OCI-LY1 (cell line): ENCODE results near the gene KBTBD12.

ENCODE experiments used
- H2AFZ ChIP-seq: fragments of 200-600 bp; sonication (generic), shearing (Covaris generic); 2 replicates; pipeline ENCODE4 v1.6.0; 2014; ENCODE audit warnings: antibody characterized with exemption, mild to moderate bottlenecking, low read length
- H3F3A ChIP-seq: fragments of 200-600 bp; sonication (generic), shearing (Covaris generic); 2 replicates; pipeline ENCODE4 v1.6.0; 2014; ENCODE audit warnings: mild to moderate bottlenecking, antibody characterized with exemption, low read length, moderate library complexity; ENCODE audit not compliant: insufficient read depth
- H3K27ac ChIP-seq: fragments of 200-600 bp; sonication (generic); 2 replicates; pipeline ENCODE4 v1.5.1; 2014; ENCODE audit warnings: low read length, mixed run types, mild to moderate bottlenecking, low read depth; ENCODE audit not compliant: poor library complexity, severe bottlenecking
- H3K27me3 ChIP-seq: fragments of 200-600 bp; sonication (generic); 2 replicates; pipeline ENCODE4 v1.6.0; 2014; ENCODE audit warnings: antibody characterized with exemption, mild to moderate bottlenecking, low read length, moderate library complexity; ENCODE audit not compliant: insufficient read depth
- H3K36me3 ChIP-seq: fragments of 200-600 bp; sonication (generic); 2 replicates; pipeline ENCODE4 v1.6.1; 2014; ENCODE audit warnings: mild to moderate bottlenecking, antibody characterized with exemption, low read length, moderate library complexity, mixed read lengths; ENCODE audit not compliant: insufficient read depth
- H3K4me1 ChIP-seq: fragments of 200-600 bp; sonication (generic); 2 replicates; pipeline ENCODE4 v1.5.1; 2014; ENCODE audit warnings: mild to moderate bottlenecking, low read length, moderate library complexity; ENCODE audit not compliant: insufficient read depth, severe bottlenecking
- H3K4me2 ChIP-seq: fragments of 200-600 bp; sonication (generic), shearing (Covaris generic); 2 replicates; pipeline ENCODE4 v1.6.1; 2014; ENCODE audit warnings: low read length
- H3K4me3 ChIP-seq: fragments of 200-600 bp; sonication (generic); 2 replicates; pipeline ENCODE4 v1.5.1; 2014; ENCODE audit warnings: low read length, low read depth, mild to moderate bottlenecking, mixed read lengths; ENCODE audit not compliant: poor library complexity, severe bottlenecking
- H3K79me2 ChIP-seq: fragments of 200-600 bp; shearing (Covaris generic); 2 replicates; pipeline ENCODE4 v1.6.1; 2016; ENCODE audit warnings: mixed run types, low read length, mixed read lengths; ENCODE audit not compliant: insufficient read depth
- H3K9ac ChIP-seq: fragments of 200-600 bp; sonication (generic), shearing (Covaris generic); 2 replicates; pipeline ENCODE4 v1.6.1; 2014; ENCODE audit warnings: mild to moderate bottlenecking, low read length, mixed read lengths
- H3K9me2 ChIP-seq: fragments of 200-600 bp; sonication (generic), shearing (Covaris generic); 2 replicates; pipeline ENCODE4 v1.6.1; 2014; ENCODE audit warnings: low read depth, mild to moderate bottlenecking, low read length, mixed read lengths
- H3K9me3 ChIP-seq: fragments of 200-600 bp; shearing (Covaris generic); 2 replicates; pipeline ENCODE4 v1.6.1; 2014; ENCODE audit warnings: low read length, mixed read lengths
- H4K20me1 ChIP-seq: fragments of 200-600 bp; sonication (generic), shearing (Covaris generic); 2 replicates; pipeline ENCODE4 v1.6.0; 2016; ENCODE audit warnings: mild to moderate bottlenecking, low read length; ENCODE audit not compliant: insufficient read depth
- CTCF ChIP-seq: fragments of 200-600 bp; sonication (generic), shearing (Covaris generic); IDR thresholded peaks from 2 replicates; pipeline ENCODE4 v1.5.1; 2017; ENCODE audit warnings: mild to moderate bottlenecking, antibody characterized with exemption, low read length, moderate library complexity, mixed read lengths
- EZH2 ChIP-seq: fragments of 200-600 bp; sonication (generic), shearing (Covaris generic); IDR thresholded peaks from 2 replicates; pipeline ENCODE4 v1.8.0; 2017; ENCODE audit warnings: borderline replicate concordance, mixed run types, mild to moderate bottlenecking, antibody characterized with exemption, low read length, moderate library complexity, mixed read lengths

The KBTBD12 gene

GRCh38 chr3:127951276-127951675 is 36.2 kb downstream of the KBTBD12 start:
- no peaks in the 10 kb centered on the region for H4K20me1 ChIP-seq

GRCh38 chr3:127953091-127954035 is 38.3 kb downstream of the KBTBD12 start:
- Histone ChIP-seq H3F3A (no peaks in the 10 kb centered on the region), H2AFZ (no peak overlapping the region), H3K4me1 (no peaks in the 10 kb centered on the region), H3K9me2 (no peaks in the 10 kb centered on the region), H3K9me3 (no peaks in the 10 kb centered on the region), H3K27me3 (no peaks in the 10 kb centered on the region), H3K79me2 (no peaks in the 10 kb centered on the region), H3K9ac (no peak overlapping the region), H3K27ac (no peak overlapping the region), H3K4me2 (no peak overlapping the region), H3K36me3 (no peaks in the 10 kb centered on the region), H4K20me1 (no peaks in the 10 kb centered on the region), H3K4me3 (no peak overlapping the region)
- no peak for TF ChIP-seq EZH2
- TF ChIP-seq CTCF = no peak

More at GRCh38 chr3:127951276-127951675, 36.2 kb downstream of the KBTBD12 start:
- no peaks in the 10 kb centered on the region for H3K27me3 ChIP-seq
- no peak overlapping the region for H2AFZ ChIP-seq
- no peak overlapping the region for H3K9ac ChIP-seq
- no peaks in the 10 kb centered on the region for H3F3A ChIP-seq
- no peaks in the 10 kb centered on the region for H3K79me2 ChIP-seq
- H3K4me2 ChIP-seq = no peak overlapping the region
- TF ChIP-seq EZH2 (no peak), CTCF (no peak)
- no peaks in the 10 kb centered on the region for H3K9me2 ChIP-seq
- H3K4me3 ChIP-seq = no peak overlapping the region
- no peaks in the 10 kb centered on the region for H3K36me3 ChIP-seq
- no peaks in the 10 kb centered on the region for H3K9me3 ChIP-seq
- no peak overlapping the region for H3K27ac ChIP-seq
- H3K4me1 ChIP-seq = no peaks in the 10 kb centered on the region

GRCh38 chr3:127954640-127955039 is 39.6 kb downstream of the KBTBD12 start:
- no peaks in the 10 kb centered on the region for H3K27me3 ChIP-seq
- TF ChIP-seq EZH2 (no peak), CTCF (no peak)
- H3K4me2 ChIP-seq = no peak overlapping the region
- no peaks in the 10 kb centered on the region for H3K4me1 ChIP-seq
- H3K9me3 ChIP-seq = no peaks in the 10 kb centered on the region
- H3K4me3 ChIP-seq = no peak overlapping the region
- H3K9ac ChIP-seq = no peak overlapping the region
- no peaks in the 10 kb centered on the region for H4K20me1 ChIP-seq
- no peaks in the 10 kb centered on the region for H3K79me2 ChIP-seq
- H2AFZ ChIP-seq = no peak overlapping the region
- no peaks in the 10 kb centered on the region for H3K36me3 ChIP-seq
- no peaks in the 10 kb centered on the region for H3K9me2 ChIP-seq
- no peak overlapping the region for H3K27ac ChIP-seq
- no peaks in the 10 kb centered on the region for H3F3A ChIP-seq
